ENCODE data around the gene PLSCR5.

DNA sequence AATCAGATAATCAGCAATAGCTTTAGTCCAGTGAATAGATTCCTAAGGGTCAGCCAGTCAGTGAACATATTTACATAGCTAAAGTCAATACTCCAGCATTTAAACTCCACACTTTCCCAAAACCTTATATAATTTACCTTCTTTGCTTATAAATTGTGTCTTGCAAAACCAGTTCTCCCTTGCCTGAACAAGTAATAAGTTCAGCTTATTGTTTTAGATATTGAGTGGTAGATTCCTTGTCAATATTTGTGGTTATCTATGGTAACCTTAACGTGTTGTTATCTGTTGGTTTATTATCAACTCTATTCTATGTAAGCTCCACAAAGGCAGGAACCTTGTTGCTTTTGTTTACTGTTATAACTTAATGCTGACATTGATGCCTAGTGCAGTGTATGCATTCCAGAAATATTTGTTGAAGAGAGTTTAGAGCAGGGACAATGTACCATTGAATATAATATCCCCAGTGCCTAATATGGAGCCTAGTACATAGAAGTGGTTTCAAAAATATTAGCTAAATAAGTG is 24.0 kb downstream of the PLSCR5 start:
- TF ChIP-seq CTCF (IDR thresholded peaks at IDR 0.05) (no peak), POLR2A (IDR thresholded peaks at IDR 0.05) (no peak)
